H9 (cell line): ENCODE data around the gene CTDSP2. TPM values are rescaled to one million over a fixed set of nuclear protein-coding genes. Genes with fewer than 3 reads are reported as not detected.

Experiments
- DNase-seq: peaks from one replicate; pipeline ENCODE4 v3.0.0-alpha.2; 2017
- H2AFZ ChIP-seq: one replicate; pipeline ENCODE4 v1.6.1; 2013; ENCODE audit warnings: mild to moderate bottlenecking, low read length, control low read depth, moderate library complexity
- H2AK5ac ChIP-seq: 2 replicates; pipeline ENCODE4 v1.6.1; 2013; ENCODE audit warnings: low read length, control low read depth, mixed read lengths; ENCODE audit not compliant: insufficient read length
- H2BK120ac ChIP-seq: one replicate; pipeline ENCODE4 v1.6.1; 2013; ENCODE audit warnings: low read depth, mild to moderate bottlenecking, low read length, control low read depth, inconsistent platforms; ENCODE audit not compliant: poor library complexity, severe bottlenecking
- H2BK12ac ChIP-seq: 2 replicates; pipeline ENCODE4 v1.6.1; 2013; ENCODE audit warnings: low read length, control low read depth, mixed read lengths, low read depth; ENCODE audit not compliant: insufficient read length
- H2BK15ac ChIP-seq: 2 replicates; pipeline ENCODE4 v1.6.1; 2013; ENCODE audit warnings: low read depth, low read length, control low read depth
- H2BK20ac ChIP-seq: one replicate; pipeline ENCODE4 v1.6.1; 2013; ENCODE audit warnings: low read depth, mild to moderate bottlenecking, low read length, control low read depth, inconsistent platforms; ENCODE audit not compliant: poor library complexity, severe bottlenecking
- H2BK5ac ChIP-seq: 2 replicates; pipeline ENCODE4 v1.6.1; 2013; ENCODE audit warnings: low read length, control low read depth, mixed read lengths; ENCODE audit not compliant: insufficient read length
- H3K14ac ChIP-seq: 2 replicates; pipeline ENCODE4 v1.6.1; 2013; ENCODE audit warnings: low read length, control low read depth; ENCODE audit not compliant: insufficient read depth
- H3K18ac ChIP-seq: 2 replicates; pipeline ENCODE4 v1.6.1; 2013; ENCODE audit warnings: low read depth, mild to moderate bottlenecking, mixed read lengths, low read length, control low read depth; ENCODE audit not compliant: insufficient read length
- H3K23ac ChIP-seq: 2 replicates; pipeline ENCODE4 v1.6.1; 2013; ENCODE audit warnings: low read length, control low read depth, mixed read lengths, low read depth; ENCODE audit not compliant: insufficient read length
- H3K23me2 ChIP-seq: 2 replicates; pipeline ENCODE4 v1.6.1; 2013; ENCODE audit warnings: low read depth, mild to moderate bottlenecking, mixed read lengths, low read length, control low read depth; ENCODE audit not compliant: insufficient read length, poor library complexity, severe bottlenecking
- H3K27ac ChIP-seq: 2 replicates; pipeline ENCODE4 v1.5.1; 2013; ENCODE audit warnings: low read length, control low read depth, mixed read lengths, low read depth; ENCODE audit not compliant: insufficient read length
- H3K27me3 ChIP-seq: 2 replicates; pipeline ENCODE4 v1.6.1; 2013; ENCODE audit warnings: low read length, control low read depth, inconsistent platforms; ENCODE audit not compliant: insufficient read depth
- H3K4ac ChIP-seq: 2 replicates; pipeline ENCODE4 v1.6.1; 2013; ENCODE audit warnings: low read depth, mild to moderate bottlenecking, control low read depth, inconsistent platforms, low read length, moderate library complexity
- H3K4me1 ChIP-seq: 2 replicates; pipeline ENCODE4 v1.6.1; 2013; ENCODE audit warnings: low read length, control low read depth, inconsistent platforms; ENCODE audit not compliant: insufficient read depth
- H3K4me2 ChIP-seq: 2 replicates; pipeline ENCODE4 v1.6.1; 2013; ENCODE audit warnings: low read length, control low read depth, mixed read lengths; ENCODE audit not compliant: insufficient read length, insufficient read depth
- H3K56ac ChIP-seq: 2 replicates; pipeline ENCODE4 v1.6.1; 2013; ENCODE audit warnings: low read depth, mild to moderate bottlenecking, mixed read lengths, low read length, control low read depth; ENCODE audit not compliant: insufficient read length
- H3K79me1 ChIP-seq: 2 replicates; pipeline ENCODE4 v1.6.1; 2013; ENCODE audit warnings: low read depth, mild to moderate bottlenecking, moderate library complexity, low read length, control low read depth, inconsistent platforms; ENCODE audit not compliant: insufficient read depth, poor library complexity, severe bottlenecking
- H3K79me2 ChIP-seq: 2 replicates; pipeline ENCODE4 v1.6.1; 2013; ENCODE audit warnings: low read length, control low read depth, inconsistent platforms; ENCODE audit not compliant: insufficient read depth
- H3K9ac ChIP-seq: 2 replicates; pipeline ENCODE4 v1.6.1; 2013; ENCODE audit warnings: low read length, control low read depth, mixed read lengths; ENCODE audit not compliant: insufficient read length; ENCODE audit errors: extremely low read depth
- H3K9me3 ChIP-seq: one replicate; pipeline ENCODE4 v1.6.1; 2013; ENCODE audit warnings: low read depth, low read length, inconsistent platforms; ENCODE audit not compliant: control insufficient read depth
- H3T11ph ChIP-seq: one replicate; pipeline ENCODE4 v1.6.1; 2013; ENCODE audit warnings: mild to moderate bottlenecking, low read length, control low read depth, inconsistent platforms
- H4K20me1 ChIP-seq: one replicate; pipeline ENCODE4 v1.6.1; 2013; ENCODE audit not compliant: control insufficient read depth, insufficient read length, insufficient read depth
- H4K5ac ChIP-seq: 2 replicates; pipeline ENCODE4 v1.6.1; 2013; ENCODE audit warnings: low read depth, mild to moderate bottlenecking, mixed read lengths, low read length, control low read depth; ENCODE audit not compliant: insufficient read length
- H4K8ac ChIP-seq: replicated peaks from 2 replicates; pipeline ENCODE4 v1.6.1; 2013; ENCODE audit warnings: low read length, control low read depth, mixed read lengths, low read depth; ENCODE audit not compliant: insufficient read length
- H4K91ac ChIP-seq: 2 replicates; pipeline ENCODE4 v1.6.1; 2013; ENCODE audit warnings: low read depth, mild to moderate bottlenecking, moderate library complexity, mixed read lengths, low read length, control low read depth; ENCODE audit not compliant: insufficient read length
- H3K27ac Mint-ChIP-seq, 3 experiments: 2 replicates in 2 of 3; 3 replicates in 1 of 3; pipeline ENCODE4 v1.8.0; 2020 to 2021; ENCODE audit warnings: mixed read lengths in 3 of 3, mild to moderate bottlenecking in 1 of 3, moderate library complexity in 1 of 3
- H3K27me3 Mint-ChIP-seq: 2 replicates; pipeline ENCODE4 v1.8.0; 2021; ENCODE audit warnings: low read depth, mild to moderate bottlenecking, moderate library complexity, mixed read lengths
- H3K36me3 Mint-ChIP-seq, 3 experiments: 2 replicates in 2 of 3; 3 replicates in 1 of 3; pipeline ENCODE4 v1.8.0; 2020 to 2021; ENCODE audit warnings: low read depth in 3 of 3, mixed read lengths in 3 of 3; ENCODE audit not compliant: insufficient read depth in 1 of 3
- H3K4me1 Mint-ChIP-seq, 2 experiments: 2 replicates each; pipeline ENCODE4 v1.8.0; 2020; ENCODE audit warnings: mixed read lengths in 2 of 2
- H3K4me3 Mint-ChIP-seq, 2 experiments: 2 replicates in 1 of 2; 3 replicates in 1 of 2; pipeline ENCODE4 v1.8.0; 2020 to 2021; ENCODE audit warnings: mild to moderate bottlenecking in 2 of 2, mixed read lengths in 2 of 2, moderate library complexity in 1 of 2
- H3K9me3 Mint-ChIP-seq, 2 experiments: 2 replicates in 1 of 2; 3 replicates in 1 of 2; pipeline ENCODE4 v1.8.0; 2020; ENCODE audit warnings: mild to moderate bottlenecking in 2 of 2, mixed read lengths in 2 of 2, moderate library complexity in 1 of 2
- CTCF ChIP-seq: fragments of 200-600 bp; sonication (generic); conservative IDR thresholded peaks from 3 replicates; pipeline ENCODE4 v1.8.0; 2021; ENCODE audit warnings: antibody characterized with exemption, mild to moderate bottlenecking
- WGBS: extraction: QIAGEN DNeasy Blood & Tissue Kit; methylation state at CpG from one replicate; pipeline ENCODE4 v1.1.7; 2013; ENCODE audit warnings: missing lambda C conversion rate, low lambda C conversion rate, mixed read lengths; ENCODE audit not compliant: insufficient read length; ENCODE audit errors: extremely low coverage; 5-methylcytosine and 5-hydroxymethylcytosine counted together
- total RNA-seq: library from RNA; stranded (reverse); gene quantifications from 2 replicates; pipeline ENCODE4 v1.2.1, GENCODE V29; 2021

CTDSP2 gene
- total RNA-seq, 1 experiment from 2014 or later: 103 TPM

GRCh38 chr12:57781244-57781643 lies 65.3 kb downstream of the CTDSP2 start:
- no peak overlapping the region for H2BK5ac ChIP-seq
- no peak overlapping the region for H3T11ph ChIP-seq
- Mint-ChIP-seq H3K36me3 (peaks cover 9 to 20% (median 10%) of the 10 kb centered on the region in 3 experiments), H3K27me3 (no peaks in the 10 kb centered on the region; the same call in 1 of the 2 replicates), H3K4me3 (no peak overlapping the region), H3K4me1 (peaks cover 4 to 7% of the 10 kb centered on the region in 2 experiments), H3K9me3 (peaks cover 0 to 3% of the 10 kb centered on the region in 2 experiments; a peak in 2 of 5 replicates), H3K27ac (no peak overlapping the region)
- no peak overlapping the region for H3K18ac ChIP-seq
- no peak for DNase-seq
- no peaks in the 10 kb centered on the region for H3K4me1 ChIP-seq
- H2AK5ac ChIP-seq: no peak overlapping the region
- no peak overlapping the region for H4K5ac ChIP-seq
- H4K20me1 ChIP-seq: no peaks in the 10 kb centered on the region
- no peak for TF ChIP-seq CTCF
- H3K27ac ChIP-seq: no peak overlapping the region
- H4K91ac ChIP-seq: no peak overlapping the region
- H3K56ac ChIP-seq: no peak overlapping the region
- no peak overlapping the region for H3K23ac ChIP-seq
- no peaks in the 10 kb centered on the region; the same call in 1 of the 2 replicates for H3K79me2 ChIP-seq
- no peak overlapping the region for H3K4me2 ChIP-seq
- H2AFZ ChIP-seq: no peak overlapping the region
- no peak overlapping the region for H2BK120ac ChIP-seq
- H3K4ac ChIP-seq: no peak overlapping the region
- no peak overlapping the region for H2BK20ac ChIP-seq
- H3K23me2 ChIP-seq: peaks cover 5% of the 10 kb centered on the region
- H3K79me1 ChIP-seq: no peaks in the 10 kb centered on the region
- no peak overlapping the region for H3K9ac ChIP-seq
- no peak overlapping the region for H2BK12ac ChIP-seq
- no peaks in the 10 kb centered on the region for H3K9me3 ChIP-seq
- H3K14ac ChIP-seq: no peak overlapping the region
- H4K8ac ChIP-seq: no peak overlapping the region
- H3K27me3 ChIP-seq: no peaks in the 10 kb centered on the region
- WGBS: no CpG with 5 or more reads among the region's 3 CpGs
- no peak overlapping the region for H2BK15ac ChIP-seq
